ENCODE data around the gene PLEKHA7. TPM values are rescaled to one million over a fixed set of nuclear protein-coding genes. Genes with fewer than 3 reads are reported as not detected.

Gene PLEKHA7
- total and polyA plus RNA-seq, 7 donors: 0.74 to 2.6 (median 1.2) TPM

GRCh38 chr11:16945671-16946469 lies 68.3 kb downstream of the PLEKHA7 start:
- Histone ChIP-seq H3K27ac (no peak overlapping the region), H3K27me3 (ENCODE audit: insufficient read depth in 3 of 3, low read length in 2 of 3) (no peaks in the 10 kb centered on the region), H3K4me3 (no peak overlapping the region), H3K4me1 (no peaks in the 10 kb centered on the region), H3K9me3 (no peaks in the 10 kb centered on the region), H3K36me3 (ENCODE audit: insufficient read depth in 1 of 2, low read depth in 1 of 2) (no peaks in the 10 kb centered on the region)
- intact Hi-C loops (cut with DNase I): loop anchor here (1.0 to 5.0 kb wide), 3 partner anchors 116 to 131 kb away; partner anchors contain the start of gene RPS13 (in 1 of the 2)
- ATAC-seq (peak; percentile 76 to 89 (median 82)), DNase-seq (no peak)
- TF ChIP-seq, protein P1, sequence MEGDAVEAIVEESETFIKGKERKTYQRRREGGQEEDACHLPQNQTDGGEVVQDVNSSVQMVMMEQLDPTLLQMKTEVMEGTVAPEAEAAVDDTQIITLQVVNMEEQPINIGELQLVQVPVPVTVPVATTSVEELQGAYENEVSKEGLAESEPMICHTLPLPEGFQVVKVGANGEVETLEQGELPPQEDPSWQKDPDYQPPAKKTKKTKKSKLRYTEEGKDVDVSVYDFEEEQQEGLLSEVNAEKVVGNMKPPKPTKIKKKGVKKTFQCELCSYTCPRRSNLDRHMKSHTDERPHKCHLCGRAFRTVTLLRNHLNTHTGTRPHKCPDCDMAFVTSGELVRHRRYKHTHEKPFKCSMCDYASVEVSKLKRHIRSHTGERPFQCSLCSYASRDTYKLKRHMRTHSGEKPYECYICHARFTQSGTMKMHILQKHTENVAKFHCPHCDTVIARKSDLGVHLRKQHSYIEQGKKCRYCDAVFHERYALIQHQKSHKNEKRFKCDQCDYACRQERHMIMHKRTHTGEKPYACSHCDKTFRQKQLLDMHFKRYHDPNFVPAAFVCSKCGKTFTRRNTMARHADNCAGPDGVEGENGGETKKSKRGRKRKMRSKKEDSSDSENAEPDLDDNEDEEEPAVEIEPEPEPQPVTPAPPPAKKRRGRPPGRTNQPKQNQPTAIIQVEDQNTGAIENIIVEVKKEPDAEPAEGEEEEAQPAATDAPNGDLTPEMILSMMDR (IDR thresholded peaks at IDR 0.05): peak; percentile 77
- WGBS, 3 donors: 38 to 56% (median 44%) methylated on average over 9 of the region's 9 CpGs

DNA sequence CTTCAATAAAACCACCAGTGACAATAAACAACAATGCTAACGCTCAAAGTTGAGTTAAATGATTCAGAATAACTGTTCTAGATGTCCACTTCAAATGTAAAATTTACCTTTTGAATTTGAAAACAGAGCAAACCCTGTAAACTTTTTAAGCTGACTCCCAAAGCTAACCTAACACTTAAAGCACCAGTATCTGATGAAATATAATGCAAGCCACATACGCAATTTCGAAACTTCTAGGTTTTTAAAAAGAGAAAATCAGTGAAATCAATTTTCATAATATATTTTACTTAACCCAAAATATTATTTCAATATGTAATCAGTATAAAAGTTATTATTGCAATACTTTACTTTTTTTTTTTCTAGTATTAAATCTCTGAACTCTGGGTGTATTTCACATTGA lies 71.3 kb downstream of the PLEKHA7 start:
- intact Hi-C loops (cut with DNase I): no loop called here
- H3K4me3 ChIP-seq: no peak overlapping the region
- H3K36me3 ChIP-seq (ENCODE audit: insufficient read depth in 1 of 2, low read depth in 1 of 2): no peaks in the 10 kb centered on the region
- no peaks in the 10 kb centered on the region for H3K27me3 ChIP-seq (ENCODE audit: insufficient read depth in 3 of 3, low read length in 2 of 3)
- no peaks in the 10 kb centered on the region for H3K9me3 ChIP-seq
- no peak for ATAC-seq
- WGBS, 3 donors: 91 to 96% (median 95%) methylated on average over 3 of the region's 3 CpGs
- no peaks in the 10 kb centered on the region for H3K4me1 ChIP-seq
- TF ChIP-seq, protein P1 (IDR thresholded peaks at IDR 0.05): no peak
- no peak overlapping the region for H3K27ac ChIP-seq
- no peak for DNase-seq

DNA sequence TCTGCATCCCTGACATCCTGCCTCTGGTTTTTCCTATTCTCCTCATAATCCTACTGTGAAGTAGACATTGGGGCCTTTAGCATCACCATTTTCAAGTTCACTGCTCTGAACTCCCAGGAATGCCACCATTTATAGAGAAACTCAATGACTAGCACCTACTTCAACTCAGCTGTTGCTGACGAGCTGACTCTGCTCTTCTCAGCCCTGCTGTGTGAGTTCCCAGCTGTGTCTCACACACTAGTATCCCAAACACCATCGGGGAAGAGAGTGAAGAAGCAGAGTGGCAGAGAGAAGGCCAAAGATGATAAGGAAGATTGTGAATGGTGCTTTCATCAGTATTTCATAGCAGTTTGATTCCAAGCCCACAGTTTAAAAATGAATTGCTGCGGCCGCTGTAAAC lies 71.9 kb downstream of the PLEKHA7 start:
- ATAC-seq: no peak
- no peaks in the 10 kb centered on the region for H3K9me3 ChIP-seq
- intact Hi-C loops (cut with DNase I): no loop called here
- no peak overlapping the region for H3K27ac ChIP-seq
- H3K27me3 ChIP-seq (ENCODE audit: insufficient read depth in 3 of 3, low read length in 2 of 3): no peaks in the 10 kb centered on the region
- WGBS, 3 donors: 80% methylated on average over 4 of the region's 4 CpGs
- no peak overlapping the region for H3K4me3 ChIP-seq
- TF ChIP-seq, protein P1 (IDR thresholded peaks at IDR 0.05): no peak
- no peaks in the 10 kb centered on the region for H3K4me1 ChIP-seq
- no peak for DNase-seq
- H3K36me3 ChIP-seq (ENCODE audit: insufficient read depth in 1 of 2, low read depth in 1 of 2): no peaks in the 10 kb centered on the region

DNA sequence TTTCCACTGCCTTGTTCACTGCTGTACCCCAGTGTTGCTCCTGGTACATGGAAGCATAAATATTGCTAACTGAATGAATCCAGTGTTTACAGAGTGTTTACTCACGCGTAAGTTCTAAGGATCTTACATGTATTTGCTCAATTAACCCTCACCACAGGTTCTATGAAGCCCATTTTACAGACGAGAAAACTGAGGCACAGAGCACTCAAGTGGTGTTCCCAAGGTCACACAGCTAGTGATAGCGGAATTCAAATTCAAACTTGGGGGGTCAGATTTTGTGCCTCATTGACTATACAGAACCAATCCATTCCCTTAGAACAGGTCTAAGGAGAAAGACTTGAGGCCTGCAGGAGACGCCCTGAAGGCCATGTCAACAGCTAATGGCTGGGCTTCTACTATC lies 72.3 kb downstream of the PLEKHA7 start:
- no peak for DNase-seq
- Histone ChIP-seq H3K27ac (no peak overlapping the region), H3K9me3 (no peaks in the 10 kb centered on the region), H3K4me3 (no peak overlapping the region), H3K36me3 (ENCODE audit: insufficient read depth in 1 of 2, low read depth in 1 of 2) (no peaks in the 10 kb centered on the region), H3K4me1 (no peaks in the 10 kb centered on the region), H3K27me3 (ENCODE audit: insufficient read depth in 3 of 3, low read length in 2 of 3) (no peaks in the 10 kb centered on the region)
- TF ChIP-seq, protein P1 (IDR thresholded peaks at IDR 0.05): no peak
- intact Hi-C loops (cut with DNase I): no loop called here
- no peak for ATAC-seq
- 78 to 80% (median 79%) methylated on average over 5 of the region's 5 CpGs for WGBS, 3 donors
